Esophagus muscularis mucosa (tissue), 4 donors: ENCODE data around the gene PRKCH. TPM values are rescaled to one million over a fixed set of nuclear protein-coding genes. Genes with fewer than 3 reads are reported as not detected.

Source experiments
- DNase-seq: peaks from one replicate; pipeline ENCODE4 v3.0.0-alpha.2; 2017; ENCODE audit errors: extremely low spot score
- H3K27ac ChIP-seq, 4 donors: fragments of 200-600 bp; sonication (generic); replicated peaks in 1 of 4; 1 replicate in 3 of 4; 2 replicates in 1 of 4; pipeline ENCODE4 v1.5.1; 2016 to 2019; ENCODE audit warnings: mild to moderate bottlenecking in 1 of 4
- H3K27me3 ChIP-seq, 4 donors: fragments of 200-600 bp; sonication (generic); one replicate each; pipeline versions ENCODE4 v1.5.1 to v1.6.0; 2016 to 2019
- H3K36me3 ChIP-seq, 4 donors: fragments of 200-600 bp; sonication (generic); one replicate each; pipeline ENCODE4 v1.5.1; 2016 to 2019
- H3K4me1 ChIP-seq, 4 donors: fragments of 200-600 bp; sonication (generic); one replicate each; pipeline ENCODE4 v1.5.1; 2016 to 2019
- H3K4me3 ChIP-seq, 4 donors: fragments of 200-600 bp; sonication (generic); 1 replicate in 2 of 4; 2 replicates in 2 of 4; pipeline ENCODE4 v1.5.1; 2016 to 2019; ENCODE audit warnings: mild to moderate bottlenecking in 4 of 4, moderate library complexity in 1 of 4
- H3K9me3 ChIP-seq, 4 donors: fragments of 200-600 bp; sonication (generic); 1 replicate in 3 of 4; 2 replicates in 1 of 4; pipeline ENCODE4 v1.5.1; 2016 to 2019
- CTCF ChIP-seq, 3 experiments: fragments of 200-600 bp in 2 of 3; fragments of 450-650 bp in 1 of 3; sonication (generic) in 2 of 3; IDR thresholded peaks; one replicate each; pipeline ENCODE4 v1.5.1; 2017 to 2019; ENCODE audit warnings: antibody characterized with exemption in 3 of 3, mild to moderate bottlenecking in 2 of 3, moderate library complexity in 1 of 3
- EP300 ChIP-seq: sonication (generic); formaldehyde crosslinking; IDR thresholded peaks from one replicate; pipeline ENCODE4 v1.6.1; 2017; ENCODE audit warnings: antibody characterized with exemption
- POLR2A ChIP-seq: fragments of 450-650 bp; IDR thresholded peaks from one replicate; pipeline ENCODE4 v1.6.1; 2017; ENCODE audit warnings: antibody characterized with exemption, moderate library complexity, mild to moderate bottlenecking, low read depth
- POLR2AphosphoS5 ChIP-seq, 2 donors: sonication (generic); formaldehyde crosslinking; IDR thresholded peaks; one replicate each; pipeline ENCODE4 v1.6.1; 2017; ENCODE audit warnings: antibody characterized with exemption in 2 of 2
- WGBS: methylation state at CpG from one replicate; pipeline ENCODE4 v1.1.5; 2018; 5-methylcytosine and 5-hydroxymethylcytosine counted together
- intact Hi-C: fragments of 100-400 bp; cut with DNase I; formaldehyde crosslinking; loops from one replicate; pipeline ENCODE4 v1.15.1; 2023
- total RNA-seq, 4 donors: library from RNA; depleted of rRNA; stranded (reverse); fragments of >200 nt; gene quantifications; one replicate each; pipeline versions ENCODE4 v1.1.0 to v1.2.1, GENCODE V29; 2016

PRKCH gene
- total RNA-seq, 4 donors from 2014 or later = 13.3 to 67.6 (median 32.2) TPM

GRCh38 chr14:61508526-61508925 is 187.1 kb downstream of the PRKCH start:
- Histone ChIP-seq H3K4me1 (peaks cover 10 to 20% (median 17%) of the 10 kb centered on the region in 4 donors), H3K36me3 (no peaks in the 10 kb centered on the region), H3K27ac (no peak overlapping the region), H3K27me3 (no peaks in the 10 kb centered on the region), H3K4me3 (no peak overlapping the region), H3K9me3 (no peaks in the 10 kb centered on the region)
- WGBS = 66% methylated on average over 2 of the region's 2 CpGs
- no peak for DNase-seq
- intact Hi-C loops = no loop called here
- TF ChIP-seq EP300 (no peak), CTCF (IDR thresholded peaks at IDR 0.05) (no peak), POLR2A (no peak), POLR2AphosphoS5 (IDR thresholded peaks at IDR 0.05) (no peak)

- TF ChIP-seq EP300 = no peak
- TF ChIP-seq POLR2AphosphoS5 (IDR thresholded peaks at IDR 0.05) = no peak
- no peak for TF ChIP-seq CTCF (IDR thresholded peaks at IDR 0.05)
- no peak for TF ChIP-seq POLR2A
- DNase-seq = no peak
- Histone ChIP-seq H3K27me3 (no peaks in the 10 kb centered on the region), H3K36me3 (no peaks in the 10 kb centered on the region), H3K4me3 (no peak overlapping the region), H3K4me1 (peaks cover 16 to 31% (median 23%) of the 10 kb centered on the region in 4 donors), H3K9me3 (no peaks in the 10 kb centered on the region), H3K27ac (peak overlapping the region; percentile 24 to 57 (median 30))
- intact Hi-C loops = no loop called here
- WGBS = 93% methylated on average over 5 of the region's 6 CpGs
These were observed 189.6 kb downstream of the PRKCH start for GRCh38 chr14:61510736-61511557.

- TF ChIP-seq CTCF (IDR thresholded peaks at IDR 0.05) = no peak
- no peak for TF ChIP-seq POLR2AphosphoS5 (IDR thresholded peaks at IDR 0.05)
- 77% methylated on average over 6 of the region's 6 CpGs for WGBS
- peak overlapping the region; percentile 24 to 57 (median 30) for H3K27ac ChIP-seq
These were observed 190.2 kb downstream of the PRKCH start for GRCh38 chr14:61511558-61511948.

GRCh38 chr14:61512026-61512834 is 190.9 kb downstream of the PRKCH start:
- Histone ChIP-seq H3K4me3 (no peak overlapping the region), H3K4me1 (peaks cover 29 to 38% (median 34%) of the 10 kb centered on the region in 4 donors), H3K27ac (peak overlapping the region; percentile 24 to 57 (median 30)), H3K27me3 (no peaks in the 10 kb centered on the region), H3K36me3 (no peaks in the 10 kb centered on the region), H3K9me3 (no peaks in the 10 kb centered on the region)
- TF ChIP-seq EP300 (no peak), CTCF (IDR thresholded peaks at IDR 0.05) (no peak), POLR2AphosphoS5 (IDR thresholded peaks at IDR 0.05) (no peak), POLR2A (no peak)
- intact Hi-C loops = no loop called here
- no peak for DNase-seq
- 67% methylated on average over 2 of the region's 2 CpGs for WGBS

More at GRCh38 chr14:61511558-61511948, 190.2 kb downstream of the PRKCH start:
- no peaks in the 10 kb centered on the region for H3K9me3 ChIP-seq
- no peak overlapping the region for H3K4me3 ChIP-seq
- H3K4me1 ChIP-seq = peaks cover 22 to 31% (median 29%) of the 10 kb centered on the region in 4 donors
- DNase-seq = no peak
- no peaks in the 10 kb centered on the region for H3K27me3 ChIP-seq
- no peaks in the 10 kb centered on the region for H3K36me3 ChIP-seq
- intact Hi-C loops = no loop called here
